Activated T-cell treated with anti-CD3 and anti-CD28 coated beads for 1 hour (primary cell): ENCODE results near the gene GCNT3.

Experiments used
- DNase-seq: peaks from one replicate; pipeline ENCODE4 v3.0.0-alpha.2; 2020; ENCODE audit warnings: low read depth

Gene GCNT3, protein sequence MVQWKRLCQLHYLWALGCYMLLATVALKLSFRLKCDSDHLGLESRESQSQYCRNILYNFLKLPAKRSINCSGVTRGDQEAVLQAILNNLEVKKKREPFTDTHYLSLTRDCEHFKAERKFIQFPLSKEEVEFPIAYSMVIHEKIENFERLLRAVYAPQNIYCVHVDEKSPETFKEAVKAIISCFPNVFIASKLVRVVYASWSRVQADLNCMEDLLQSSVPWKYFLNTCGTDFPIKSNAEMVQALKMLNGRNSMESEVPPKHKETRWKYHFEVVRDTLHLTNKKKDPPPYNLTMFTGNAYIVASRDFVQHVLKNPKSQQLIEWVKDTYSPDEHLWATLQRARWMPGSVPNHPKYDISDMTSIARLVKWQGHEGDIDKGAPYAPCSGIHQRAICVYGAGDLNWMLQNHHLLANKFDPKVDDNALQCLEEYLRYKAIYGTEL

DNA sequence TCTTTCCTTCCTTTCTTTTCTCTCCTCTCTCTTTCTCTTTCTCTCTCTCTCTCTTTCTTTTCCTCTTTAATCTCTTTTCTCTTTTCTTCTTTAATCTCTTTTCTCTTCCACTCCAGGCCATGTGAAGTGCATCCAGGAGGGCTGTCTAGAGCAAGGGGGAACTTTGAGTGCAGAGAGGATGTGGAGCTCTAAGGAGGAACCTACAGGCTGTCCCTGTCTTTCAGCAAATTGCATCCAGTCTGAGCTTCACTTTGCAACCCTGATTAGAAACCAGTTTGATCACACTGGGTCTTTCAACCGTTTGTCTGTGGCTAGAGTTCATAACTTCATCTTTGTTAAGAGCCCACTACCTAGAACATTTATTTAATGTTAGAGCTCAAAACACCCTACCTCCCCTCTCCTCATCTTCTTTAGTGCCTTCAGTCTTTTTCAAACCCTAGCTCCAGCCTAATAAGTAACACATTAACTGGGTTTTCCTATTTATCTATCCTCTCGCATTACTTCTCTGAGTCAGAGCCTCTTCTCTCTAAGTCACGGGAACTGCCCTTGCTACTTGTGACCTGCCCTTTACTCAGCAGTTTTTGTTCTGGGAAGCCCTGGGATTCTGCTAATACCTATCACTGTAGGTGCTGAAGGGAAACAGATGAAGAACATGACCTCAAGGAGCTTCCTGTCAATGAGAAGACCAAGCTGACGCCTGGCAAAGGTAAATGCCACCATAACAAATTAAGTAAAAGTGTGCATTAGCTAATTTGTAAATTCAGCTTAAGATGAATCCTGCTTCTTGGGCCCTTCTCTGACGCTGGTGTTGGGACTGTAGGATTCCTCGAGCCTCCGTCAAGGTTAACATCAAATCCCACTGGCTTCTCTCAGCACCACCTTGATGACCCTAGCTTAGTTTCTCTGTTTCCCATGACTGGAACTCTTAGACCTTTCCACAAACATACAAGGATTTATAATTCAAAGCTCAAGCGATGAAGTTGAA, at the start of gene GCNT3:
TSS of gene GCNT3 (plus strand) at position 508 of the 985 bp plus-strand sequence. CDS start 6,456 bp downstream, outside the sequence.
- DNase-seq = no peak

DNA sequence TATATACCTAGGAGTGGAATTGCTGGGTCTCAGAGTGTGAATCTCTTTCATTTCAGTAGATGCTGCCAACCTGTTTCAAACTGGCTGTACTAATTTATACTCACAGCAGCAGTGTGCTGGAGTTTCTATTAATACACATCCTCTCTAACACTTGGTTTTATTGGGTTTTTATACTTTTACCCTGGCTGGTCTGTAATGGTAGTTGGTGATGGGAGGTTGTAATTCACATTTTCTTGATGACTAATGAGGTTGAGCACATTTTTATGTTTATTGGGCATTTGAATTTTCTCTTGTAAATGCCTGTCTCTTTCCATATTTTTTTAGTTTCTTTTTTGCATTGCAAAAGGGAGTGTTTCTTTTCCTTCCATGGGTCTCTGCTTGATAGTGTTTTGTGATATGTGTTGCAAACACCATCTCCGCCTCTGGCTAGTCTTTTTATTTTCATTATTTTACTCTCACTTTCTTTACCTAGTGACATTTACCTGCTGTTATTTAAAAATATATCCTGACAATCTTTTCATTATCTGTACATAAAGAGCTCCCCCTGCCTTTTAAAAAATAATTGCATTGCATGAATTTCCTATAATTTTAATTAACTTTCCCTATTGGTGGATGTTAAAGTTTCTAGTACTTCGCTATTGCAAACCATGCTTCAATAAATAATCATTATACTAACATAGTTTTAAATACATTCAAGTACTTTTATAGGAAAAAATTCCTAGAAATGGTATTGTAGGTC, 49.0 kb upstream of the GCNT3 start:
- DNase-seq = no peak

DNA sequence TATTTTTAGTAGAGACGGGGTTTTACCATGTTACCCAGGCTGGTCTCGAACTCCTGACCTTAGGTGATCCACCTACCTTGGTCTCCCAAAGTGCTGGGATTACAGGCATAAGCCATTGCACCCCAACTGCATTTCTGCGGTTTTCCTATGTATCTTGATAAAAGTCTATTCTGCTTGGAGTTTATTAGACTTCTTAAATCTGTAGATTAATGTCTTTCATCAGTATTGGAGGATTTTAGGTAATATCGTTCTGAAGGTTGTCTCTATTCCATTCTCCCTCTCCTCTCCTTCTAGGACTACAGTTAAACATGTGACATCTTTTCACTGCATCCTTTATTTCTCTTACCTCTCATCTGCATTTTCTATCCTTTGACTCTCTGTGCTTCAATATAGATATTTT, 46.3 kb upstream of the GCNT3 start:
- no peak for DNase-seq

DNA sequence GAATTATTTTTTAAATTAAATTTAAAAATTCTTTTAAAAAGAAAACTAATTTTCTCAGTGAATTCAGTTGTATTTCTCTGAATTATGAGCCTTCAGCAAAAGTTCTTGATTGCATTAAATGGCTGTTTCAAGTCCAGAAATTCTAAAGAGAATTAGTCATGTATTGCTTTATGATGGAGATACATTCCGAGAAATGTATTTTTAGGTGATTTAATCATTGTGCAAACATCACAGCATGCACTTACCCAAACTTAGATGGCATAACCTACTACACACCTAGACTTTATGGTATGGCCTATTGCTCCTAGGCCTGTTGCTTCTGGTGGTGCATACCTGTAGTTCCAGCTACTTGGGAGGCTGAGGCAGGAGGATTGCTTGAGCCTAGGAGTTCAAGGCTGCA, 44.3 kb upstream of the GCNT3 start:
- no peak for DNase-seq

DNA sequence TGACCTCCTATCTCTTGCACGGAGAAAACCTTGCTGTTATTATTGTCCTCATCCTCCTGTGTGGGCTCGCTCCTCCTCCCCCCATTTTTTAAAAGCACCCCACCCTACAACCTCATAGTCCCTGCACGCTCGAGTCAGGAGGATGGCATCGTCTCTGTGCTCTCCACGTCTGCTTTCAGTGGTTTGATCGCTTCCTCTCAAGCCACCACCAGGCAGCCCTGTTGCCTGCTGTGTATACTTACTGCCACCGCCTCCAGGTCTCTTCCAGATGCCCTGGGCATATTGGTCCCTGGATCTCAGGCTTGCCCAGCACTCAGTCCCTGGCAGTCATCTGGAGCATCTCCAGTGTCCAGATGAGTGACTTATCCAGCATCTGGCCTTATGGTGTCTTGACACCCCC, 42.1 kb upstream of the GCNT3 start:
- DNase-seq = no peak

DNA sequence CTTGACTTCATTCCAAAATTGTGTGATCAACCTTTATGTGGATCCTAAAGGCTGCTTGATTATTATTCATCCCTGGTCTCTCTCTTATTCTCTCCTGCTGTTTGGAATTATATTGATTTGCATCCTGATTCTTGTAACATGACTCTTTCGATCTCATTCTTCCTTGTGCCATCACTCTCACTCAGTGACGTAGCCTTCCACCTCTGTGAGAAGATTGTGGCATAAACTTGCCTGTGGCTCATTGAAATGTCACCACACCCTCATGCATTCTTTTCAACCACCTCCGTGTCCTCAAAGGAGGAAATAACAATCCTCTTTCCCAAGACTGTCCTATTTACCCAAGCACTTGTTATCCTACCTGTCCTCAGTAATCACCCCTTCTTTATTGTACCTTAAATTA, 41.3 kb upstream of the GCNT3 start:
- no peak for DNase-seq

DNA sequence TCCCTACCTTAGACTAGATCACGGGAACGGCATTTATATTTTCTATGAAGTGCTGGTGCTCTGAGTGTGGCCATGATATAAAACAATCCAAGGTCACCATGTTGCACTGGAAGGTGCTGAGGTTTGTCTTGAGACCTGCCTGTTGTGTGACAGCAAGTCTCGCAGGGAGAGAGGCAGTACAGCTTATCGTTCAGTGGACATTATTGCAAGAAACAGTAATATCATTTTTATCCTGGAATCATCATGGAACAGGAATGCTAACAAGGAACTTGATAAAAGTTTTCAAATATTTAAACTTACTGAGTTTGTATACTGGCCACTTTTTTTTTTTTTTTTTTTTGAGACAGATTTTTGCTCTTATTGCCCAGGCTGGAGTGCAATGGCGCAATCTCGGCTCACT, 40.0 kb upstream of the GCNT3 start:
- DNase-seq = no peak

DNA sequence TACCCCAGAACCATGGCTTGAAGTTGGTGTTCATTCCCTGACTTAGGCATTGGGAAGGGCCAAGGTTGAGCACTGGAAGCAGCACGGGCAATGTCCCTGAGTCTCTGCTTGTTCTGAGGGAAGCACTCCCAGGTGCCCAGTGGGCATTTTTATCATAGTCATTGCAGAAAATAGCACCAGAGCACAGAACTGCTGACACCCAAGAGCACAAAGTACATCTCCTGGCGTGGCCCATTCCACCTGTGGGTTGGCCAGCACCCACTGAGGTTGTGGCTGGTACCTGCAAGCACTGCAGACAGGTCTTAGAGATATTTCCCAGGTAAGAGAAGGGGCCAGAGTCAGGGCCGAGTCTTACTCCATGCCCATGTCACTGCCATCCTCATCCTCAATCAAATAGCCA, 28.5 kb upstream of the GCNT3 start:
- no peak for DNase-seq

DNA sequence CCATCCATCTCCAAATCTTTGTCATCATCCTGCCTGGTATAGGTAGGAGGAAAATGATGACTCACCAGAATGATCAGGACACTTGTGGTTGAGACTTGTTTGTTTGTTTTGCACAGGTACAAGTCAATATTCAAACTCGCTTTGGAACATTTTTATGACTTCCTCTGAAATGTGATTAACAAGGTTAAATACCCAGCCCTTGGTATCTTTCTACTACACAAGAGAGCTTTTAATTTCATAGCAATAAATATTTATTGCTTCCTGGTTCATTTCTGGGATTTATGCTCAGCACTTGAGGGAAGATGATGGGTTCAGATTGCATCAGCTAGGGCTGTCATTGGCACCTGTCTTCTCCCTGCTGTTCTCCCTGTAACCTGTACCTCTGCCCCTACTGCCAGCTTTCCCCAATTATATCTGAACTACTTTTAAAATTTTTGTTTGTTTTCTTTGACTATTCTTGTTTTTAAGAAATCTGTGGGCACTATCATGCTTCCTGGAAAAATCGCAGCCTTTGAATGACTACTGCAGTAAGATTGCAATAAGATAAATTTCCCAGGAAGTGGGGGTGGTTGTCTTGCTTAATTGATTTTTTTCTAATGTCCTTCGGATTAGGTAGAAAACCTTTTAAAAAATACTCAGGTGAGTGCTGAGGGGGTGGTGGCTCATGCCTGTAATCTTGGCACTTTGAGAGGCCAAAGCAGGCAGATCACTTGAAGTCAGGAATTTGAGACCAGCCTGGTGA, 24.3 kb upstream of the GCNT3 start:
- no peak for DNase-seq

DNA sequence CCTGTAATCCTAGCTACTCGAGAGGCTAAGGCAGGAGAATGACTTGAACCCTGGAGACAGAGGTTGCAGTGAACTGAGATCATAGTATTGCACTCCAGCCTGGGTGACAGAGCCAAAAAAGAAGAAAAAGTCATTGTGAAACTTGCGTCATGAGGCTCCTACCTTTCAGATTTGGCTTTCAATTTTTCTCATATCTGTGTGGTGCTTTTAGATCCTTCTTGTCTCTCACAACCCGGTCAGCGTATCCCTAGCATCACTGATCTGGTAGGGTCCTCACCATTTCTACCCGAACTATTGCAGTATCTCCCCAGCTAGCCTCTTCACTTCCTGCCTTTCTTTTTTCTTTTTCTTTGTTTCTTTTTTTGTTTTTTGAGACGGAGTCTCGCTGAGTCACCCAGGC, 21.6 kb upstream of the GCNT3 start:
- DNase-seq = no peak

DNA sequence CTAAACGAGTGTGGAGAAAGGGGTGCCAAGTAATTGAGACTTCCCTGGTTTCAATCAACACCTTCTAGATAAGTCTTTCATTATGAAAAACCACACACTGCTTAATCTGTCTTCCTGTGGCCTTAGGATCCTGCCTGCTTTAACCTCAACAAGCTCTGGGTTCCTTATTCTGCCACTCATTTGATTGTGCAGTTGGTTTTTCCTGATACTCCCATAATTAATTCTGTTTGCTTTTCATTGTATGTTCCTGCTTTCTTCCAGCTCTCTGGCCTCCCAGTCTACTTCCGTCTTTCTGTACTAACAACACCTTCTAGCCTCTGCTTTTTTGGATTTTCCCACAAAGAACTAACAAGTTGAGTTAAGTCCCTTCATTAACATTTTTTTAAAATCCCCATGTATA, 20.2 kb upstream of the GCNT3 start:
- no peak for DNase-seq

DNA sequence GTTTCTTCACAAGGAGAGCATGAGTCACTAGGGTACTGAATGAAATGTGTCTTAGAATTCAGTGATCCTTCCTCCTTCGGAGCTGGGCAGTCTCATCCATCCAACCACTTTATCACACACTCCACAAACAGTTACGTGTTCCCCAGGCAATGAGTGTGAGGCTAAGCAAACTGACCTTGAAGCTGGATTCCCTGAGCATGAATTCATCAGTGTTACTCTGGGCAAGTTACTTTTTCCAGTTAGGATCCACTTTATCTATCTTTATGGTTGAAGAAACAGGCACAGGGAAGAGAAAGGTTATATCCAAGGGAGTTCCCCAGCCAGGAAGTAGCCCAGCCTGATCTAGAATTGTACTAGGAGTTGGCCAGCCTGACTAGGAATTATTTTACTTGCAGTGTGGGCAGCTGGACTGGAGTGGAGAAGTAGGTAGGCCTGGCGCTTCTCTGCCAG, 17.1 kb upstream of the GCNT3 start:
- no peak for DNase-seq

DNA sequence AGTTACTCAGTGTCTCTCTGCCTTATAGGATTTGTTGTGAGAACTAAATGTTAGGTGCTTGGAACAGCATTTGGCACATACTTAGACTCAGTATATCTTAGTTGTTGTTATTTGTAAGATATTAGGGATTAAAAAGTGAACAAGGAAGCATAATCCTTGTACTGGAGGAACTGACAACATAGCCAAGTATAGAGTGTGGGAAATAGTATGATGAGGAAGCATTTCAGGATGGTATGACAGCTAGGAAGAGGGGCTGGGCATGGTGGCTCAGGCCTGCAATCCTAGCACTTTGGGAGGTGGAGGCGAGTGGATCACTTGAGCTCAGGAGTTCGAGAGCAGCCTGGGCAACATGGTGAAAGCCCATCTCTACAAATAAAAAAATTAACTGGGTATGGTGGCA, 16.6 kb upstream of the GCNT3 start:
- no peak for DNase-seq

DNA sequence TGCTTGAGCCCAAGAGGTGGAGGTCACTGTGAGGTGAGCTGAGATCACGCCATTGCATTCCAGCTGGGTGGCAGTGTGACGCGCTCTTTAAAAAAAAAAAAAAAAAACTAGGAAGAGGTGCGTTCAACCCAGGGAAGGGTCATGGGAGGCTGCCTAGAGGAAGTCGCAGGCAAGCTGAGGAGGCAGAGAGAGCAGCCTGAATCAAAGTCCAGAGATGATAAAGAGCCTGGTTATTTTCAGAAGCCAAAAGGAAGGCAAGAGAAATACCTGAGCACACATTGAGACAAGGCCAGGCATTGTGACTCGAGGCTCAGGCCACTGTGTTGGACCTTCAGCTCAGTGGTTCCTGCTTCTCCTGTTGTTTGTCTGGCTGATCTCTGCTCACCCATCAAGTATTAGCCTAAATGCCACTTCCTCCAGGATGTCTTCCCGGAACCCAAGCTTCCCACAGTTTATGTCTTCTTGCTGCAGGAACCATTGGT, 16.1 kb upstream of the GCNT3 start:
- DNase-seq = no peak

DNA sequence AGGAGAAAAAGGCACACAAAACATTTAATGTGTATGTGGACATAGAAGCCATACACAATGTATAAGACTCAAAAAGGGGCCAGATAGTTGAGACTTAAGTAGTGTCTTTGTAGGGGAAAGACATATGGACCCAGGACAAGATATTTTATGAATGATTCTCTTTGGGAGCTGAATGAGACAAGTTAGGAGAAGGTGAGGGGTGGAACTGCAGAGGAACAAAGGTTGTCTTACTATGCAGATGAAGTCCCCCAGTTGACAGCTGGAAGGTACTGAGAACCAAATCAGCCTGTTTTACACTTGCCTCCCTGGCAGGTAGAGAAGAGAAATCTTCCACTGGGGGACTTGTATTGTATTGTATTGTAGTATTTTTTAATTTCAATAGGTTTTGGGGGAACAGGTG, 14.9 kb upstream of the GCNT3 start:
- DNase-seq = no peak

DNA sequence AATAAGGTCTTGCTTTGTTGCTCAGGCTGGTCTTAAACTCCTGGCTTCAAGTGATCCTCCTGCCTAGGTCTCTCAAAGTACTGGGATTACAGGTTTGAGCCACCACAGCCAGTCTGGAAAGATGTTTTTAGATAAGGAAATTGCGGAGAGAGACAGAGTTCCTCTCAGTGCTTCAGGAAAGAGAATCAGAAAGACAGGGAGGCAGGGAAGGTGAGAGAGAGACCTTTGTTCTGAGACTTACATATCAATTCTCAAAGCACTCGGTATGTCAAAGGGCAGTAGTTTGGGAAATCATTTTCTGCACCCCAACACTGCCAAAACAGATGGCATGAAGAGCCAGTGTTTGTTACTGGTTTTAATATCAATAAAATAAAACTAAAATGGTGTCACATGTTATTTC, 13.1 kb upstream of the GCNT3 start:
- no peak for DNase-seq

DNA sequence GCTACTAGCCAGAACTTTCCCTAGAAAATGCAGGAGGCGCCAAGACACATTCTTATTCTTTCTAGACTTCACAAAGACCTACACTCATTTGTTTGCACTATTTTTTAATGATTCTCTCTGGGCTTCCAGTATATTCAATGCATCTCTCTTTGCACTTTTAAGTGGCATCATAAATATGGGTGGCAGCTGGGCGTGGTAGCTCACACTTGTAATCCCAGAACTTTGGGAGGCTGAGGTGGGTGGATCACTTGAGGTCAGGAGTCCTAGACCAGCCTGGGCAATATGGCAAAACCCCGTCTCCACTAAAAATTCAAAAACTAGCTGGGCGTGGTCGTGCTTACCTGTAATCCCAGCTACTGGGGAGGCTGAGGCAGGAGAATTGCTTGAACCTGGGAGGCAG, 5.6 kb upstream of the GCNT3 start:
- no peak for DNase-seq

DNA sequence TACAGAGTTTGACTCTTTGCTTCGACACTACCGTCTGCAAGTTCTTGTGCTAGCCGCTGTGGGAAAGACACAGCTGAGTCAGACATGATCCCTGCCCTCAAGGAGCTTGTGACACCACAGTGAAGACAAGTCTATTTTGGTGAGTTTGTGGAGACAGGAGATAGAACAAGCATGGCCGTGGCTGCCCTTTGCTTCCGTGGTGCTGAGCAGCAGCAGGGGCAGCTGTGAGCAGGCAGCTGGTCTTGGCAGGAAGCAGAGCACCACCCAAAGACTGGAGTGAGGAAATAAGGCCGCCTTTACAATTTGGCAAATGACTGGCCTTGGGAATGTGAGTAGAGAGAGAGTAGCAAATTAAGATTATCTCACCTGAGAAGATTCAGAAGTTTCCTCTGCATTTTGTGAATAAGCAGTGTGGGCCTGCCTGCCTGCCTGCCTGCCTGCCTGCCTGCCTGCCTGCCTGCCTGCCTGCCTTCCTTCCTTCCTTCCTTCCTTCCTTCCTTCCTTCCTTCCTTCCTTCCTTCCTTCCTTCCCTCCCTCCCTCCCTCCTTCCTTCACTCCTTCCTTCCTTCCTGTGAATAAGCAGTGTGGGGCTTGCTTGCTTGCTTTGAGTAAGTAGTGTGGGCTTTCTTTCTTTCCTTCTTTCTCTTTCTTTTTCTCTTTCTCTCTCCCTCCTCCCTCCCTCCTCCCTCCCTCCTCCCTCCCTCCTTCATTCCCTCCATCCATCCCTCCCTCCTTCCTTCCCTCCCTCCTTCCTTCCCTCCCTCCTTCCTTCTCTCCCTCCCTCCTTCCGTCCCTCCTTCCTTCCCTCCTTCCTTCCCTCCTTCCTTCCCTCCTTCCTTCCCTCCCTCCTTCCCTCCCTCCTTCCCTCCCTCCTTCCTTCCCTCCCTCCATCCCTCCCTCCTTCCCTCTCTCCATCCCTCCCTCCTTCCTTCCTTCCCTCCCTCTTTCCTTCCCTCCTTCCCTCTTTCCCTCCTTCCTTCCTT, 1.6 kb upstream of the GCNT3 start:
- DNase-seq = no peak

DNA sequence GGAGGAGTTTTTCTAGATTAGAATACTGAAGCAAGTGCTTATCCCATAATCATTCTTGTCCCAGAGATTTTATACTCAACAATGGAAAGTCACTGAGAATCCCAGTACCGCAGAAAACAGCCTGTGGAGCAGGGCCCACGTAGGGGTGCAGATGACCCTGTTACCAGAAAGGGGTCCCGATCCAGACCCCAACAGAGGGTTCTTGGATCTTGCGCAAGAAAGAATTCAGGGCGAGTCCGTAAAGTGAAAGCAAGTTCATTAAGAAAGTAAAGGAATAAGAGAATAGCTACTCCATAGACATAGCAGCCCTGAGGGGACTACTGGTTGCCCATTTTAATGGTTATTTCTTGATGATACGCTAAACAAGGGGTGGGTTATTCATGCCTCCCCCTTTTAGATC, 2.6 kb downstream of the GCNT3 start:
- no peak for DNase-seq

DNA sequence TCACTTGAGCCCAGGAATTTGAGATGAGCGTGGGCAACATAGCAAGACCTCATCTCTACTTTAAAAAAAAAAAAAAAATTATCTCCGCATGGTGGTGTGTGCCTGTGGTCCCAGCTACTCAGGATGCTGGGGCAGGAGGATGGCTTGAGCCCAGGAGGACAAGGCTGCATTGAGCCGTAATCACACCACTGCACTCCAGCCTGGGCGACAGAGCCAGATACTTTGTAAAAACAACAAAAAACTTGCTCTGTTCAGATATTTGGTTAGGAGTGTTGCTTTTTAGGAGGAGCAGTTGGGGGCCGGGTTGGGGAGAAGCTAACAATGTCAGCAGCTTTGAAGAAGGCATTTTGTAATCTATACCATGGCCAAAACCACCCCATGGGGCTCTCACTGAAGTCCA, 4.1 kb downstream of the GCNT3 start:
- no peak for DNase-seq
